GM23338 (cell line): ENCODE data around the gene UFD1. TPM values are rescaled to one million over a fixed set of nuclear protein-coding genes. Genes with fewer than 3 reads are reported as not detected.
A peak's percentile ranks its signal among the peaks of the same experiment; 100 is the strongest.

Experiments used
- ATAC-seq: fragments of 200-7000 bp; cut with Tn5 transposase; 3 replicates; pipeline ENCODE4 v1.9.1; 2020
- DNase-seq: peaks from one replicate; pipeline ENCODE4 v3.0.0-alpha.2; 2015; ENCODE audit warnings: low spot score
- H2AFZ ChIP-seq: fragments of 200-600 bp; sonication (generic); 2 replicates; pipeline ENCODE4 v1.8.0; 2016; ENCODE audit warnings: antibody characterized with exemption, mild to moderate bottlenecking, moderate library complexity
- H3F3A ChIP-seq: fragments of 200-600 bp; sonication (generic); replicated peaks from 2 replicates; pipeline ENCODE4 v1.8.0; 2017; ENCODE audit warnings: antibody characterized with exemption, mixed run types, low read depth
- H3K27ac ChIP-seq: fragments of 200-600 bp; sonication (generic); 2 replicates; pipeline ENCODE4 v1.6.1; 2016; ENCODE audit warnings: low read depth
- H3K27me3 ChIP-seq: fragments of 200-600 bp; sonication (generic); 2 replicates; pipeline ENCODE4 v1.8.0; 2016; ENCODE audit warnings: mild to moderate bottlenecking, mixed run types, moderate library complexity; ENCODE audit not compliant: insufficient read depth
- H3K36me3 ChIP-seq: fragments of 200-600 bp; sonication (generic); 2 replicates; pipeline ENCODE4 v1.8.0; 2016; ENCODE audit warnings: mild to moderate bottlenecking; ENCODE audit not compliant: insufficient read depth
- H3K4me1 ChIP-seq: fragments of 200-600 bp; sonication (generic); 2 replicates; pipeline ENCODE4 v1.8.0; 2016; ENCODE audit warnings: mild to moderate bottlenecking, moderate library complexity; ENCODE audit not compliant: insufficient read depth
- H3K4me2 ChIP-seq: fragments of 200-600 bp; sonication (generic); 2 replicates; pipeline ENCODE4 v1.7.1; 2017; ENCODE audit warnings: mixed run types
- H3K4me3 ChIP-seq: fragments of 200-600 bp; sonication (generic); 2 replicates; pipeline ENCODE4 v1.6.1; 2016; ENCODE audit warnings: mixed run types
- H3K79me2 ChIP-seq: fragments of 200-600 bp; sonication (generic); replicated peaks from 2 replicates; pipeline ENCODE4 v1.8.0; 2017; ENCODE audit warnings: mild to moderate bottlenecking; ENCODE audit not compliant: insufficient read depth
- H3K9me2 ChIP-seq: fragments of 200-600 bp; sonication (generic); 2 replicates; pipeline ENCODE4 v1.8.0; 2017; ENCODE audit not compliant: insufficient read depth
- H4K20me1 ChIP-seq: fragments of 200-600 bp; sonication (generic); replicated peaks from 2 replicates; pipeline ENCODE4 v1.8.0; 2017; ENCODE audit warnings: mild to moderate bottlenecking; ENCODE audit not compliant: insufficient read depth
- H3K27ac Mint-ChIP-seq: 2 replicates; pipeline ENCODE4 v1.8.0; 2020; ENCODE audit warnings: inconsistent platforms, mild to moderate bottlenecking, moderate library complexity, mixed read lengths
- H3K27me3 Mint-ChIP-seq: 3 replicates; pipeline ENCODE4 v1.8.0; 2022; ENCODE audit warnings: low read depth, mild to moderate bottlenecking, moderate library complexity, mixed read lengths, inconsistent platforms; ENCODE audit not compliant: insufficient read depth, poor library complexity
- H3K36me3 Mint-ChIP-seq: 3 replicates; pipeline ENCODE4 v1.8.0; 2021; ENCODE audit warnings: low read depth, mild to moderate bottlenecking, inconsistent platforms, moderate library complexity, mixed read lengths
- H3K4me1 Mint-ChIP-seq: 3 replicates; pipeline ENCODE4 v1.8.0; 2020; ENCODE audit warnings: mild to moderate bottlenecking, inconsistent platforms, mixed read lengths
- H3K4me3 Mint-ChIP-seq: 3 replicates; pipeline ENCODE4 v1.8.0; 2021; ENCODE audit warnings: moderate library complexity, mild to moderate bottlenecking, inconsistent platforms, mixed read lengths
- H3K9me3 Mint-ChIP-seq: 3 replicates; pipeline ENCODE4 v1.8.0; 2020; ENCODE audit warnings: moderate library complexity, mild to moderate bottlenecking, inconsistent platforms, mixed read lengths
- CREB1 ChIP-seq: fragments of 250-450 bp; sonication (Bioruptor Pico); IDR thresholded peaks from 2 replicates; pipeline ENCODE4 v1.5.0; 2020; ENCODE audit warnings: low read depth, mild to moderate bottlenecking, moderate library complexity
- EZH2 ChIP-seq: fragments of 200-600 bp; sonication (generic); IDR thresholded peaks from one replicate; pipeline ENCODE4 v1.8.0; 2017; ENCODE audit warnings: antibody characterized with exemption, mild to moderate bottlenecking, low read depth; ENCODE audit not compliant: unreplicated experiment
- EZH2phosphoT487 ChIP-seq: fragments of 200-600 bp; sonication (generic); IDR thresholded peaks from one replicate; pipeline ENCODE4 v1.8.1; 2018; ENCODE audit warnings: antibody characterized with exemption; ENCODE audit not compliant: unreplicated experiment
- JUNB ChIP-seq: IDR thresholded peaks from one replicate; pipeline ENCODE4 v1.6.1; 2016; ENCODE audit warnings: antibody characterized with exemption; ENCODE audit not compliant: unreplicated experiment
- NANOG ChIP-seq: IDR thresholded peaks from 2 replicates; pipeline ENCODE4 v1.6.1; 2016; ENCODE audit warnings: antibody characterized with exemption, borderline replicate concordance
- POLR2AphosphoS5 ChIP-seq: IDR thresholded peaks from 2 replicates; pipeline ENCODE4 v1.6.1; 2016; ENCODE audit warnings: antibody characterized with exemption, low read depth
- STAT1 ChIP-seq: IDR thresholded peaks from one replicate; pipeline ENCODE4 v1.6.1; 2016; ENCODE audit warnings: antibody characterized with exemption; ENCODE audit not compliant: unreplicated experiment
- ZNF331 ChIP-seq: fragments of 250-450 bp; sonication (Bioruptor Pico); IDR thresholded peaks from 2 replicates; pipeline ENCODE4 v1.5.0; 2020; ENCODE audit warnings: low read depth, mild to moderate bottlenecking, moderate library complexity
- polyA plus RNA-seq: library from polyadenylated mRNA; unstranded; fragments of >200 nt; fragmentation: Nextera tagmentation; extraction: Ambion mirVana; gene quantifications from 2 replicates; pipeline ENCODE4 v1.2.1, GENCODE V29; 2016
- total RNA-seq: library from RNA; depleted of rRNA; stranded (reverse); fragments of >200 nt; shearing (Covaris generic); gene quantifications from 2 replicates; pipeline ENCODE4 v1.2.3, GENCODE V29; 2014
- TF ChIP-seq, protein P1 (sequence below): fragments of 250-450 bp; sonication (Bioruptor Pico); IDR thresholded peaks from 2 replicates; pipeline ENCODE4 v1.5.0; 2020; ENCODE audit warnings: mild to moderate bottlenecking, moderate library complexity
- TF ChIP-seq, protein P2 (sequence below), 2 experiments: fragments of 200-600 bp in 1 of 2; sonication (generic) in 1 of 2; conservative IDR thresholded peaks; 2 replicates each; pipeline versions ENCODE4 v1.5.1 to v1.6.1; 2016 to 2017; ENCODE audit warnings: antibody characterized with exemption in 2 of 2, low read depth in 2 of 2, mild to moderate bottlenecking in 2 of 2, moderate library complexity in 1 of 2
- TF ChIP-seq, protein P3 (sequence below): IDR thresholded peaks from 2 replicates; pipeline ENCODE4 v1.6.1; 2016; ENCODE audit warnings: antibody characterized with exemption
- TF ChIP-seq, protein P4 (sequence below): IDR thresholded peaks from one replicate; pipeline ENCODE4 v1.6.1; 2018; ENCODE audit warnings: antibody characterized with exemption; ENCODE audit not compliant: unreplicated experiment

Gene UFD1
- total and polyA plus RNA-seq, 2 experiments from 2014 or later, result 53.5 to 93.8 TPM

DNA sequence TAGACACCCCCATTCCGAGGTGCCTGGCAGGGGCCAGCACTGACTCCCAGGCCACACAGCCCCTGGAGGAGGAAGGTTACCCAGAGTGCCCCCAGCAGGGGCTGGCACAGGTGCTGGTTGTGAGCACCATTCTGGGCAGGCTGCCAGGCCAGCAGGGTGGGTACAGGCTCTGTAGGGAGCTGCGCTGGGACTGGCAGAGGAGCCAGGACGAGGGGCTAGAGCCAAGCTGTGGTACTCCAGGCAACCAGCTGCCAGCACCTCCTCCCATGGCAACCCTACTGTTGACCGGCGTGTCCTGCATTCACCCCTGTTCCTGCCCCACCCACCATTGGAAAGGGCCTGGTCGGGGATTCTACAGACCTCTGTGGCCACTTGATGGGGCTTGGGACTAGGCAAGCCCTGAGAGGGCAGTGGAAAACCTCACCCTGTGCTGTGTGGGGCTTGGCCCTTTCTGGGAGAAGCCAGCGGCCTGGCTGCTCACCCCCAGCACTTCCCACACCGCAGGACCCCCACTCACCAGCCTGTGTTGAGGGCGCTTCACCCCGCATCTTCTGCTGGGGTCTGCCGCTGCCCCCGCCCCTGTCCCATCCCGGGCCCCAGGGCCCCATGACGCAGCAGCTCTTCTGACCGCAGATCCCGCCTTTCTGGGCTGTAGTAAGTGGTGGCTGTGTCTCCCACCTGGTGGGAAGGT is 43.3 kb upstream of the UFD1 start:
- ATAC-seq, result peak; percentile 0; the same call in 1 of the 3 replicates

More for the DNA sequence above, 43.3 kb upstream of the UFD1 start:
- H3K79me2 ChIP-seq, result no peaks in the 10 kb centered on the region
- H3F3A ChIP-seq, result peaks cover 11% of the 10 kb centered on the region; the same call in 1 of the 2 replicates
- H3K4me3 ChIP-seq, result peak overlapping the region; percentile 64
- H3K36me3 ChIP-seq, result no peaks in the 10 kb centered on the region
- H3K9me2 ChIP-seq, result no peaks in the 10 kb centered on the region
- TF ChIP-seq, protein P1, sequence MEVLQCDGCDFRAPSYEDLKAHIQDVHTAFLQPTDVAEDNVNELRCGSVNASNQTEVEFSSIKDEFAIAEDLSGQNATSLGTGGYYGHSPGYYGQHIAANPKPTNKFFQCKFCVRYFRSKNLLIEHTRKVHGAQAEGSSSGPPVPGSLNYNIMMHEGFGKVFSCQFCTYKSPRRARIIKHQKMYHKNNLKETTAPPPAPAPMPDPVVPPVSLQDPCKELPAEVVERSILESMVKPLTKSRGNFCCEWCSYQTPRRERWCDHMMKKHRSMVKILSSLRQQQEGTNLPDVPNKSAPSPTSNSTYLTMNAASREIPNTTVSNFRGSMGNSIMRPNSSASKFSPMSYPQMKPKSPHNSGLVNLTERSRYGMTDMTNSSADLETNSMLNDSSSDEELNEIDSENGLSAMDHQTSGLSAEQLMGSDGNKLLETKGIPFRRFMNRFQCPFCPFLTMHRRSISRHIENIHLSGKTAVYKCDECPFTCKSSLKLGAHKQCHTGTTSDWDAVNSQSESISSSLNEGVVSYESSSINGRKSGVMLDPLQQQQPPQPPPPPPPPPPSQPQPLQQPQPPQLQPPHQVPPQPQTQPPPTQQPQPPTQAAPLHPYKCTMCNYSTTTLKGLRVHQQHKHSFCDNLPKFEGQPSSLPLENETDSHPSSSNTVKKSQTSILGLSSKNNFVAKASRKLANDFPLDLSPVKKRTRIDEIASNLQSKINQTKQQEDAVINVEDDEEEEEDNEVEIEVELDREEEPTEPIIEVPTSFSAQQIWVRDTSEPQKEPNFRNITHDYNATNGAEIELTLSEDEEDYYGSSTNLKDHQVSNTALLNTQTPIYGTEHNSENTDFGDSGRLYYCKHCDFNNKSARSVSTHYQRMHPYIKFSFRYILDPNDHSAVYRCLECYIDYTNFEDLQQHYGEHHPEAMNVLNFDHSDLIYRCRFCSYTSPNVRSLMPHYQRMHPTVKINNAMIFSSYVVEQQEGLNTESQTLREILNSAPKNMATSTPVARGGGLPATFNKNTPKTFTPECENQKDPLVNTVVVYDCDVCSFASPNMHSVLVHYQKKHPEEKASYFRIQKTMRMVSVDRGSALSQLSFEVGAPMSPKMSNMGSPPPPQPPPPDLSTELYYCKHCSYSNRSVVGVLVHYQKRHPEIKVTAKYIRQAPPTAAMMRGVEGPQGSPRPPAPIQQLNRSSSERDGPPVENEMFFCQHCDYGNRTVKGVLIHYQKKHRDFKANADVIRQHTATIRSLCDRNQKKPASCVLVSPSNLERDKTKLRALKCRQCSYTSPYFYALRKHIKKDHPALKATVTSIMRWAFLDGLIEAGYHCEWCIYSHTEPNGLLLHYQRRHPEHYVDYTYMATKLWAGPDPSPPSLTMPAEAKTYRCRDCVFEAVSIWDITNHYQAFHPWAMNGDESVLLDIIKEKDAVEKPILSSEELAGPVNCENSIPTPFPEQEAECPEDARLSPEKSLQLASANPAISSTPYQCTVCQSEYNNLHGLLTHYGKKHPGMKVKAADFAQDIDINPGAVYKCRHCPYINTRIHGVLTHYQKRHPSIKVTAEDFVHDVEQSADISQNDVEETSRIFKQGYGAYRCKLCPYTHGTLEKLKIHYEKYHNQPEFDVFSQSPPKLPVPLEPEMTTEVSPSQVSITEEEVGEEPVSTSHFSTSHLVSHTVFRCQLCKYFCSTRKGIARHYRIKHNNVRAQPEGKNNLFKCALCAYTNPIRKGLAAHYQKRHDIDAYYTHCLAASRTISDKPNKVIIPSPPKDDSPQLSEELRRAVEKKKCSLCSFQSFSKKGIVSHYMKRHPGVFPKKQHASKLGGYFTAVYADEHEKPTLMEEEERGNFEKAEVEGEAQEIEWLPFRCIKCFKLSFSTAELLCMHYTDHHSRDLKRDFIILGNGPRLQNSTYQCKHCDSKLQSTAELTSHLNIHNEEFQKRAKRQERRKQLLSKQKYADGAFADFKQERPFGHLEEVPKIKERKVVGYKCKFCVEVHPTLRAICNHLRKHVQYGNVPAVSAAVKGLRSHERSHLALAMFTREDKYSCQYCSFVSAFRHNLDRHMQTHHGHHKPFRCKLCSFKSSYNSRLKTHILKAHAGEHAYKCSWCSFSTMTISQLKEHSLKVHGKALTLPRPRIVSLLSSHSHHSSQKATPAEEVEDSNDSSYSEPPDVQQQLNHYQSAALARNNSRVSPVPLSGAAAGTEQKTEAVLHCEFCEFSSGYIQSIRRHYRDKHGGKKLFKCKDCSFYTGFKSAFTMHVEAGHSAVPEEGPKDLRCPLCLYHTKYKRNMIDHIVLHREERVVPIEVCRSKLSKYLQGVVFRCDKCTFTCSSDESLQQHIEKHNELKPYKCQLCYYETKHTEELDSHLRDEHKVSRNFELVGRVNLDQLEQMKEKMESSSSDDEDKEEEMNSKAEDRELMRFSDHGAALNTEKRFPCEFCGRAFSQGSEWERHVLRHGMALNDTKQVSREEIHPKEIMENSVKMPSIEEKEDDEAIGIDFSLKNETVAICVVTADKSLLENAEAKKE (CRISPR knock-in tag), result no peak
- no peak for TF ChIP-seq NANOG
- no peak for TF ChIP-seq ZNF331 (CRISPR knock-in tag)
- TF ChIP-seq CREB1 (CRISPR knock-in tag), result no peak
- TF ChIP-seq STAT1, result no peak
- TF ChIP-seq JUNB, result no peak
- TF ChIP-seq, protein P2, sequence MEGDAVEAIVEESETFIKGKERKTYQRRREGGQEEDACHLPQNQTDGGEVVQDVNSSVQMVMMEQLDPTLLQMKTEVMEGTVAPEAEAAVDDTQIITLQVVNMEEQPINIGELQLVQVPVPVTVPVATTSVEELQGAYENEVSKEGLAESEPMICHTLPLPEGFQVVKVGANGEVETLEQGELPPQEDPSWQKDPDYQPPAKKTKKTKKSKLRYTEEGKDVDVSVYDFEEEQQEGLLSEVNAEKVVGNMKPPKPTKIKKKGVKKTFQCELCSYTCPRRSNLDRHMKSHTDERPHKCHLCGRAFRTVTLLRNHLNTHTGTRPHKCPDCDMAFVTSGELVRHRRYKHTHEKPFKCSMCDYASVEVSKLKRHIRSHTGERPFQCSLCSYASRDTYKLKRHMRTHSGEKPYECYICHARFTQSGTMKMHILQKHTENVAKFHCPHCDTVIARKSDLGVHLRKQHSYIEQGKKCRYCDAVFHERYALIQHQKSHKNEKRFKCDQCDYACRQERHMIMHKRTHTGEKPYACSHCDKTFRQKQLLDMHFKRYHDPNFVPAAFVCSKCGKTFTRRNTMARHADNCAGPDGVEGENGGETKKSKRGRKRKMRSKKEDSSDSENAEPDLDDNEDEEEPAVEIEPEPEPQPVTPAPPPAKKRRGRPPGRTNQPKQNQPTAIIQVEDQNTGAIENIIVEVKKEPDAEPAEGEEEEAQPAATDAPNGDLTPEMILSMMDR (conservative IDR thresholded peaks at IDR 0.05; ENCODE audit: low read depth in 2 of 2), result no peak
- TF ChIP-seq POLR2AphosphoS5, result no peak; the same call in 1 of the 2 replicates
- TF ChIP-seq, protein P3, sequence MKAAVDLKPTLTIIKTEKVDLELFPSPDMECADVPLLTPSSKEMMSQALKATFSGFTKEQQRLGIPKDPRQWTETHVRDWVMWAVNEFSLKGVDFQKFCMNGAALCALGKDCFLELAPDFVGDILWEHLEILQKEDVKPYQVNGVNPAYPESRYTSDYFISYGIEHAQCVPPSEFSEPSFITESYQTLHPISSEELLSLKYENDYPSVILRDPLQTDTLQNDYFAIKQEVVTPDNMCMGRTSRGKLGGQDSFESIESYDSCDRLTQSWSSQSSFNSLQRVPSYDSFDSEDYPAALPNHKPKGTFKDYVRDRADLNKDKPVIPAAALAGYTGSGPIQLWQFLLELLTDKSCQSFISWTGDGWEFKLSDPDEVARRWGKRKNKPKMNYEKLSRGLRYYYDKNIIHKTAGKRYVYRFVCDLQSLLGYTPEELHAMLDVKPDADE, result no peak
- no peak for TF ChIP-seq EZH2phosphoT487
- TF ChIP-seq, protein P4, sequence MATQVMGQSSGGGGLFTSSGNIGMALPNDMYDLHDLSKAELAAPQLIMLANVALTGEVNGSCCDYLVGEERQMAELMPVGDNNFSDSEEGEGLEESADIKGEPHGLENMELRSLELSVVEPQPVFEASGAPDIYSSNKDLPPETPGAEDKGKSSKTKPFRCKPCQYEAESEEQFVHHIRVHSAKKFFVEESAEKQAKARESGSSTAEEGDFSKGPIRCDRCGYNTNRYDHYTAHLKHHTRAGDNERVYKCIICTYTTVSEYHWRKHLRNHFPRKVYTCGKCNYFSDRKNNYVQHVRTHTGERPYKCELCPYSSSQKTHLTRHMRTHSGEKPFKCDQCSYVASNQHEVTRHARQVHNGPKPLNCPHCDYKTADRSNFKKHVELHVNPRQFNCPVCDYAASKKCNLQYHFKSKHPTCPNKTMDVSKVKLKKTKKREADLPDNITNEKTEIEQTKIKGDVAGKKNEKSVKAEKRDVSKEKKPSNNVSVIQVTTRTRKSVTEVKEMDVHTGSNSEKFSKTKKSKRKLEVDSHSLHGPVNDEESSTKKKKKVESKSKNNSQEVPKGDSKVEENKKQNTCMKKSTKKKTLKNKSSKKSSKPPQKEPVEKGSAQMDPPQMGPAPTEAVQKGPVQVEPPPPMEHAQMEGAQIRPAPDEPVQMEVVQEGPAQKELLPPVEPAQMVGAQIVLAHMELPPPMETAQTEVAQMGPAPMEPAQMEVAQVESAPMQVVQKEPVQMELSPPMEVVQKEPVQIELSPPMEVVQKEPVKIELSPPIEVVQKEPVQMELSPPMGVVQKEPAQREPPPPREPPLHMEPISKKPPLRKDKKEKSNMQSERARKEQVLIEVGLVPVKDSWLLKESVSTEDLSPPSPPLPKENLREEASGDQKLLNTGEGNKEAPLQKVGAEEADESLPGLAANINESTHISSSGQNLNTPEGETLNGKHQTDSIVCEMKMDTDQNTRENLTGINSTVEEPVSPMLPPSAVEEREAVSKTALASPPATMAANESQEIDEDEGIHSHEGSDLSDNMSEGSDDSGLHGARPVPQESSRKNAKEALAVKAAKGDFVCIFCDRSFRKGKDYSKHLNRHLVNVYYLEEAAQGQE, result no peak
- no peak for TF ChIP-seq EZH2
- peaks cover 36% of the 10 kb centered on the region for H3K27me3 Mint-ChIP-seq
- peaks cover 42% of the 10 kb centered on the region for H3K27me3 ChIP-seq
- H3K36me3 Mint-ChIP-seq, result peaks cover 6% of the 10 kb centered on the region; the same call in 1 of the 3 replicates
- no peak overlapping the region for H3K27ac Mint-ChIP-seq
- H3K4me1 Mint-ChIP-seq, result peaks cover 9% of the 10 kb centered on the region
- no peaks in the 10 kb centered on the region for H4K20me1 ChIP-seq
- no peak overlapping the region for H3K27ac ChIP-seq
- no peak overlapping the region for H2AFZ ChIP-seq
- no peak for DNase-seq
- H3K9me3 Mint-ChIP-seq, result no peaks in the 10 kb centered on the region
- H3K4me3 Mint-ChIP-seq, result peak overlapping the region; percentile 73
- H3K4me1 ChIP-seq, result peaks cover 8% of the 10 kb centered on the region; the same call in 1 of the 2 replicates
- peak overlapping the region; percentile 93 for H3K4me2 ChIP-seq
